Ureter (tissue), 1 donor: Measurements from ENCODE around the gene CLEC7A. TPM values are rescaled to one million over a fixed set of nuclear protein-coding genes. Genes with fewer than 3 reads are reported as not detected.

ENCODE experiments used
- DNase-seq: peaks from one replicate; pipeline ENCODE4 v3.0.0-alpha.2; 2020; ENCODE audit warnings: low spot score
- total RNA-seq: library from RNA; stranded (reverse); gene quantifications from one replicate; pipeline ENCODE4 v1.2.4, GENCODE V29; 2023
- donor health status: DM: yes; HTN: yes; CAD: no.

CLEC7A gene
- total RNA-seq, 1 donor from 2014 or later: 9.0 TPM

- DNase-seq: no peak
These were observed 10.0 kb upstream of the CLEC7A start for GRCh38 chr12:10140001-10140400.

GRCh38 chr12:10136637-10137205 is 6.7 kb upstream of the CLEC7A start:
- no peak for DNase-seq

- no peak for DNase-seq
These were observed 5.1 kb upstream of the CLEC7A start for GRCh38 chr12:10135126-10135525.

- no peak for DNase-seq
These were observed 2.9 kb upstream of the CLEC7A start for GRCh38 chr12:10132850-10133370.

GRCh38 chr12:10131111-10131690 is 1.2 kb upstream of the CLEC7A start:
- no peak for DNase-seq

GRCh38 chr12:10128687-10129086 is 1.3 kb downstream of the CLEC7A start:
- no peak for DNase-seq

- no peak for DNase-seq
These were observed 3.6 kb downstream of the CLEC7A start for GRCh38 chr12:10126413-10126812.

GRCh38 chr12:10122689-10123088 is 7.3 kb downstream of the CLEC7A start:
- no peak for DNase-seq

GRCh38 chr12:10121278-10121677 is 8.7 kb downstream of the CLEC7A start:
- DNase-seq: no peak

GRCh38 chr12:10119066-10119465 is 10.9 kb downstream of the CLEC7A start:
- no peak for DNase-seq

- DNase-seq: no peak
These were observed 14.1 kb downstream of the CLEC7A start for GRCh38 chr12:10115890-10116289.

- no peak for DNase-seq
These were observed 14.7 kb downstream of the CLEC7A start for GRCh38 chr12:10115311-10115710.

- DNase-seq: no peak
These were observed 16.1 kb downstream of the CLEC7A start for GRCh38 chr12:10113920-10114319.

GRCh38 chr12:10113075-10113474 is 16.9 kb downstream of the CLEC7A start:
- DNase-seq: no peak

GRCh38 chr12:10111451-10111850 is 18.5 kb downstream of the CLEC7A start:
- no peak for DNase-seq

GRCh38 chr12:10110256-10110844 is 19.6 kb downstream of the CLEC7A start:
- no peak for DNase-seq

- DNase-seq: no peak
These were observed 27.7 kb downstream of the CLEC7A start for GRCh38 chr12:10102322-10102721.

- DNase-seq: no peak
These were observed 28.3 kb downstream of the CLEC7A start for GRCh38 chr12:10101648-10102220.

- DNase-seq: no peak
These were observed 28.9 kb downstream of the CLEC7A start for GRCh38 chr12:10101042-10101579.

GRCh38 chr12:10098791-10099190 is 31.2 kb downstream of the CLEC7A start, which contains the start of gene CLEC1A:
Gene CLEC1A (minus strand): TSS chr12:10098985. CDS start chr12:10098922, 63 bp downstream.
- no peak for DNase-seq

GRCh38 chr12:10097521-10097920 is 32.5 kb downstream of the CLEC7A start:
- DNase-seq: no peak

- DNase-seq: no peak
These were observed 34.0 kb downstream of the CLEC7A start for GRCh38 chr12:10095971-10096370.
